ENCODE measurements around the gene GFPT2. TPM values are rescaled to one million over a fixed set of nuclear protein-coding genes. Genes with fewer than 3 reads are reported as not detected.

GFPT2 gene
- total and polyA plus RNA-seq, 10 of the 15 experiments (the other 5 are each of a cell fraction or from before 2014, with no cell fraction given), result 0.05 to 0.33 (median 0.11) TPM; not detected in 4

DNA sequence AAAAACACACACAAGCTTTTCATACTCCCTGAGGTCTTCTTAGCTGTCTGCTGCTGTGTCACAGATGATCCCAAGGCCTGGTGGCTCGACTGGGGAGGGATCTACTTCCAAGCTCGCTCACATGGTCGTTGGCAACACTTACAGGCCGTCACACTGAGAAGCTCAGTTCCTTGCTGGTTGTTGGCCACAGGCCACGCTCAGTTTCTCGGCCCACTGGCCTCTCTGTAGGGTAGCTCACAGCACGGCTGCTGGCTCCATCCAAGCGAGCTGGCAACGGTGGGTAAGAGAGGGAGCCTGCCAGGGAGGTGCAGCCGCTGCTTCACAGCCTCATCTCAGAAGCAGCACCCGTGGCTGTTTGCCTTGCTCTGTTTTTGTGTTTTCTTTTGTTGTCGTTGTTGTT is 43.8 kb upstream of the GFPT2 start:
- no peaks in the 10 kb centered on the region for H3K79me2 ChIP-seq (ENCODE audit: control insufficient read depth, insufficient read depth, low read length)
- no peaks in the 10 kb centered on the region; a peak in 1 of 4 replicates for H3K27me3 ChIP-seq (replicated peaks in 1 of 2; ENCODE audit: control insufficient read depth in 2 of 2, insufficient read depth in 2 of 2, low read length in 1 of 2)
- no peak for ATAC-seq
- no peak for FAIRE-seq
- H3K9me3 ChIP-seq (replicated peaks; ENCODE audit: control insufficient read depth, insufficient read depth, low read length), result no peaks in the 10 kb centered on the region
- no peaks in the 10 kb centered on the region for H3K36me3 ChIP-seq (ENCODE audit: control insufficient read depth in 2 of 2, insufficient read depth in 2 of 2, low read length in 1 of 2)
- SMC1A ChIA-PET (ENCODE audit: uncharacterized antibody, unreplicated experiment), result no interaction called here
- no peak for DNase-seq (ENCODE audit: low read depth, low spot score)
- POLR2A ChIA-PET, result no interaction called here
- intact Hi-C loops (cut with micrococcal nuclease; ENCODE audit: unreplicated experiment), result no loop called here
- H3K9ac ChIP-seq (ENCODE audit: control insufficient read depth, insufficient read depth, low read length), result no peak overlapping the region
- BruUV-seq (replicated peaks), result no TSS peak
- H2AFZ ChIP-seq (ENCODE audit: control insufficient read depth, low read depth, low read length), result no peak overlapping the region
- RAD21 ChIA-PET (ENCODE audit: unreplicated experiment), result no interaction called here
- no peak overlapping the region for H3K4me2 ChIP-seq (ENCODE audit: control insufficient read depth, insufficient read depth)
- no peak overlapping the region for H3K4me3 ChIP-seq
- no peaks in the 10 kb centered on the region for H3K4me1 ChIP-seq (ENCODE audit: control insufficient read depth, insufficient read depth, low read length)
- CTCF ChIA-PET, result no interaction called here
- H4K20me1 ChIP-seq (ENCODE audit: control insufficient read depth, insufficient read depth), result no peaks in the 10 kb centered on the region
- in situ Hi-C loops (cut with MboI), result no loop called here
- 47% methylated on average over 12 of the region's 12 CpGs for WGBS (ENCODE audit: insufficient coverage, insufficient replicate concordance, low lambda C conversion rate, missing lambda C conversion rate)
- TF ChIP-seq SMAD5 (IDR thresholded peaks at IDR 0.05; ENCODE audit: low read depth), result no peak
- TF ChIP-seq ZNF384 (IDR thresholded peaks at IDR 0.05; ENCODE audit: borderline replicate concordance, low read depth, low read length), result no peak
- TF ChIP-seq SMARCA5 (IDR thresholded peaks at IDR 0.05), result no peak
- no peak for TF ChIP-seq RB1 (IDR thresholded peaks at IDR 0.05; ENCODE audit: borderline replicate concordance)
- TF ChIP-seq MTA3 (IDR thresholded peaks at IDR 0.05; ENCODE audit: borderline replicate concordance, low read length), result no peak
- TF ChIP-seq EGR1 (IDR thresholded peaks at IDR 0.05; ENCODE audit: borderline replicate concordance in 1 of 2, low read depth in 2 of 2, low read length in 2 of 2), result no peak
- TF ChIP-seq, protein P1, sequence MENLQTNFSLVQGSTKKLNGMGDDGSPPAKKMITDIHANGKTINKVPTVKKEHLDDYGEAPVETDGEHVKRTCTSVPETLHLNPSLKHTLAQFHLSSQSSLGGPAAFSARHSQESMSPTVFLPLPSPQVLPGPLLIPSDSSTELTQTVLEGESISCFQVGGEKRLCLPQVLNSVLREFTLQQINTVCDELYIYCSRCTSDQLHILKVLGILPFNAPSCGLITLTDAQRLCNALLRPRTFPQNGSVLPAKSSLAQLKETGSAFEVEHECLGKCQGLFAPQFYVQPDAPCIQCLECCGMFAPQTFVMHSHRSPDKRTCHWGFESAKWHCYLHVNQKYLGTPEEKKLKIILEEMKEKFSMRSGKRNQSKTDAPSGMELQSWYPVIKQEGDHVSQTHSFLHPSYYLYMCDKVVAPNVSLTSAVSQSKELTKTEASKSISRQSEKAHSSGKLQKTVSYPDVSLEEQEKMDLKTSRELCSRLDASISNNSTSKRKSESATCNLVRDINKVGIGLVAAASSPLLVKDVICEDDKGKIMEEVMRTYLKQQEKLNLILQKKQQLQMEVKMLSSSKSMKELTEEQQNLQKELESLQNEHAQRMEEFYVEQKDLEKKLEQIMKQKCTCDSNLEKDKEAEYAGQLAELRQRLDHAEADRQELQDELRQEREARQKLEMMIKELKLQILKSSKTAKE (IDR thresholded peaks at IDR 0.05; ENCODE audit: low read depth, poor library complexity, severe bottlenecking), result no peak
- no peak for TF ChIP-seq CBFB (IDR thresholded peaks at IDR 0.05; ENCODE audit: low read depth)
- no peak for TF ChIP-seq KLF5 (IDR thresholded peaks at IDR 0.05; ENCODE audit: partially characterized antibody)
- TF ChIP-seq BHLHE40 (IDR thresholded peaks at IDR 0.05; ENCODE audit: borderline replicate concordance in 1 of 2, low read depth in 2 of 2, low read length in 1 of 2), result no peak
- TF ChIP-seq HCFC1 (IDR thresholded peaks at IDR 0.05; ENCODE audit: low read length), result no peak
- TF ChIP-seq, protein P2, sequence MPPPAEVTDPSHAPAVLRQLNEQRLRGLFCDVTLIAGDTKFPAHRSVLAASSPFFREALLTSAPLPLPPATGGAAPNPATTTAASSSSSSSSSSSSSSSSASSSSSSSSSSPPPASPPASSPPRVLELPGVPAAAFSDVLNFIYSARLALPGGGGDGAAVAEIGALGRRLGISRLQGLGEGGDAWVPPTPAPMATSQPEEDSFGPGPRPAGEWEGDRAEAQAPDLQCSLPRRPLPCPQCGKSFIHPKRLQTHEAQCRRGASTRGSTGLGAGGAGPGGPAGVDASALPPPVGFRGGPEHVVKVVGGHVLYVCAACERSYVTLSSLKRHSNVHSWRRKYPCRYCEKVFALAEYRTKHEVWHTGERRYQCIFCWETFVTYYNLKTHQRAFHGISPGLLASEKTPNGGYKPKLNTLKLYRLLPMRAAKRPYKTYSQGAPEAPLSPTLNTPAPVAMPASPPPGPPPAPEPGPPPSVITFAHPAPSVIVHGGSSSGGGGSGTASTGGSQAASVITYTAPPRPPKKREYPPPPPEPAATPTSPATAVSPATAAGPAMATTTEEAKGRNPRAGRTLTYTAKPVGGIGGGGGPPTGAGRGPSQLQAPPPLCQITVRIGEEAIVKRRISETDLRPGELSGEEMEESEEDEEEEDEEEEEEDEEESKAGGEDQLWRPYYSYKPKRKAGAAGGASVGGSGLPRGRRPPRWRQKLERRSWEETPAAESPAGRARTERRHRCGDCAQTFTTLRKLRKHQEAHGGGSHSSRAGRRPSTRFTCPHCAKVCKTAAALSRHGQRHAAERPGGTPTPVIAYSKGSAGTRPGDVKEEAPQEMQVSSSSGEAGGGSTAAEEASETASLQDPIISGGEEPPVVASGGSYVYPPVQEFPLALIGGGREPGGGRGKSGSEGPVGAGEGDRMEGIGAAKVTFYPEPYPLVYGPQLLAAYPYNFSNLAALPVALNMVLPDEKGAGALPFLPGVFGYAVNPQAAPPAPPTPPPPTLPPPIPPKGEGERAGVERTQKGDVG (CRISPR knock-in tag; IDR thresholded peaks at IDR 0.05), result no peak
- no peak for TF ChIP-seq ATF7 (IDR thresholded peaks at IDR 0.05; ENCODE audit: low read depth)
- no peak for TF ChIP-seq SUPT20H (IDR thresholded peaks at IDR 0.05; ENCODE audit: borderline replicate concordance, control insufficient read depth, low read depth, low read length)
- no peak for TF ChIP-seq ZNF622 (IDR thresholded peaks at IDR 0.05)
- TF ChIP-seq ETV6 (conservative IDR thresholded peaks at IDR 0.05 in 1 of 2, IDR thresholded peaks at IDR 0.05 in 1 of 2; ENCODE audit: borderline replicate concordance in 1 of 2, low read depth in 1 of 2), result no peak
- no peak for TF ChIP-seq CBX3 (IDR thresholded peaks at IDR 0.05; ENCODE audit: borderline replicate concordance, low read depth)
- no peak overlapping the region for H3K27ac ChIP-seq (ENCODE audit: control insufficient read depth, insufficient read depth)

Measured in GM12878 (cell line).